Measurements from ENCODE around the gene RPL5.

DNA sequence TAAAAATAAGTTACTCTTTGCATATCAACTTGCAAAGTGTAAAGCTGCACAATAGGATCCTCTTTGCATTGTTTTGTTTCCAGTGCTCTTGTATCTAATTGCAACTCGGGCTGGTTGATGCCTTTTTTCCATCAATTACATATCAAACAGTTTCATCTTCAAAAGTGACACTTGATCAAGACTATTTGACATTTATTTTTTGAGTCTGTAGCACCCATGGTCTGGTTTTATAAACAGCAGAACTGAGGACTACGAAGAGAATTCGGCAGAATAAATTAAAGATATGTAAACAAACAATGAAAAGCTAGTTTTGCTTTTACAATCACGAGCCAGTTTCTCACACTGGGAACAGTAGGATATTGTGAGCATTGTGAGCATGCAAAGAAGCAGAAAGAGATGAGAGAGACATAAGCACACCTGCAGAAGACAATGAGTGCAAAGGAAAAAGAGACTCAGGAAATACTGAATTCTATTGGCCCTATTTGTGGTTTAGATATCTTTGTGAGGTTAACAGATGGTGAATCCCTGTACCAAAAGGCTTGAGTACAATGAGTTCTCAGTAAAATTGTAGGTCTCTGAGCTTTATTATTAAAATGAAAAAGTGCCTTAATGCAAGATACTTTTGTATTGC lies 45.4 kb downstream of the RPL5 start:
- TF ChIP-seq, protein P1, sequence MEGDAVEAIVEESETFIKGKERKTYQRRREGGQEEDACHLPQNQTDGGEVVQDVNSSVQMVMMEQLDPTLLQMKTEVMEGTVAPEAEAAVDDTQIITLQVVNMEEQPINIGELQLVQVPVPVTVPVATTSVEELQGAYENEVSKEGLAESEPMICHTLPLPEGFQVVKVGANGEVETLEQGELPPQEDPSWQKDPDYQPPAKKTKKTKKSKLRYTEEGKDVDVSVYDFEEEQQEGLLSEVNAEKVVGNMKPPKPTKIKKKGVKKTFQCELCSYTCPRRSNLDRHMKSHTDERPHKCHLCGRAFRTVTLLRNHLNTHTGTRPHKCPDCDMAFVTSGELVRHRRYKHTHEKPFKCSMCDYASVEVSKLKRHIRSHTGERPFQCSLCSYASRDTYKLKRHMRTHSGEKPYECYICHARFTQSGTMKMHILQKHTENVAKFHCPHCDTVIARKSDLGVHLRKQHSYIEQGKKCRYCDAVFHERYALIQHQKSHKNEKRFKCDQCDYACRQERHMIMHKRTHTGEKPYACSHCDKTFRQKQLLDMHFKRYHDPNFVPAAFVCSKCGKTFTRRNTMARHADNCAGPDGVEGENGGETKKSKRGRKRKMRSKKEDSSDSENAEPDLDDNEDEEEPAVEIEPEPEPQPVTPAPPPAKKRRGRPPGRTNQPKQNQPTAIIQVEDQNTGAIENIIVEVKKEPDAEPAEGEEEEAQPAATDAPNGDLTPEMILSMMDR (IDR thresholded peaks at IDR 0.05 in 8 of 11, conservative IDR thresholded peaks at IDR 0.05 in 3 of 11) = no peak
- no peak for TF ChIP-seq POLR2A (IDR thresholded peaks at IDR 0.05)
- TF ChIP-seq POLR2AphosphoS5 (IDR thresholded peaks at IDR 0.05) = no peak

Measured in spleen (tissue), 7 donors.